HG02884 (cell line): Measurements from ENCODE around the gene CD274.
"Not testable (repeated sequence)": the region's sequence is repeated elsewhere in the genome, so short reads cannot be mapped to it uniquely, and the experiment has no call there.

Experiments used
- ATAC-seq: cut with Tn5 transposase; IDR thresholded peaks from one replicate; pipeline ENCODE4 v1.9.1; 2021; ENCODE audit warnings: mild to moderate bottlenecking, moderate library complexity; ENCODE audit not compliant: unreplicated experiment

The CD274 gene

DNA sequence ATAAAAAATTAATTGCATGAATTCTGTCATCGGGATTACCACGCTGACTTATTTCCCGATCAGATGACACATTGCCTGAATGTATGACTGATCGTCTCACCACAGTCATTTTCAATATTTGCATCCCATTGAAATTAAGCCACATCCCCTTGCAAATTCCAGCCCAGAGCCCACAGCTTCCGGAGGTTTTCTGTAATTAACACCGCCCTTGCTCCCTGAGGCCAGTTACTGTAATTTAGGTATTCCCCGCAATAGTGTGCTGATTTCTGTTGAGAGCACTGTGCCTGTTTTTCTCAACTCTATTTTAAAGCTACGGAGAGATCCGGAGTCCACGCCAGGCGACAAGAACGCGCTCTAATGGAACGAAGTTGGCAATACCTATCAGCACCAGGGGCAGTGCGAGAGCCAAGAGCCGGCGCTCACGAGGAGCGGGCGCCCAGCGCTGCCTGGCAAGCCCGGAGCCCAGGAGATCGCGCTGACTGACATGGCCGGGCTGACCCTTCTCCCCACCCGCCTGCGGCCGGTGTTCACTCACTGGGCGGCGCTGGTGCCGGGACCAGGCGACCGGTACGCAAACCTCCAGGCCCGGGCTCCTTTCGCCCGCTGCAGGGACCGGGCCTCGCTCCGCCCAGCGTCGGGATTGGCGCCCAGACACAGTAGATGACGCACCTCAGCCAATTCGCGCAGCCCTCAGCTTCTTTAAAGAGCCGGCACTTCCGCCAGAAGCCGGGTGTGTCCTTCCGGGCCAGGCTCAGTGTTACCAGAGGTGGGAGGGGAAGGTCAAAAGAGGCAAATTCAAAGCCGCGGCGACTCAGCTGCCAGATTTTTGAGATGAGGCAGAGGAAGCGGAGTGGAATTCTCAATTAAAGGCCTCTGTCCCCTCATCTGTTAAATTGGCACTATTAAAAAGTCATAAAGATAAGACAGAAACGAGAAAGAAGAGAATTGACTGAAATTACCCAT, 12.8 kb upstream of the CD274 start, which contains the start of gene PLGRKT:
Gene PLGRKT (minus strand): TSS at position 672 of the 963 bp plus-strand sequence. CDS start 5,948 bp downstream, outside the sequence.
- ATAC-seq, result peak; percentile 81

DNA sequence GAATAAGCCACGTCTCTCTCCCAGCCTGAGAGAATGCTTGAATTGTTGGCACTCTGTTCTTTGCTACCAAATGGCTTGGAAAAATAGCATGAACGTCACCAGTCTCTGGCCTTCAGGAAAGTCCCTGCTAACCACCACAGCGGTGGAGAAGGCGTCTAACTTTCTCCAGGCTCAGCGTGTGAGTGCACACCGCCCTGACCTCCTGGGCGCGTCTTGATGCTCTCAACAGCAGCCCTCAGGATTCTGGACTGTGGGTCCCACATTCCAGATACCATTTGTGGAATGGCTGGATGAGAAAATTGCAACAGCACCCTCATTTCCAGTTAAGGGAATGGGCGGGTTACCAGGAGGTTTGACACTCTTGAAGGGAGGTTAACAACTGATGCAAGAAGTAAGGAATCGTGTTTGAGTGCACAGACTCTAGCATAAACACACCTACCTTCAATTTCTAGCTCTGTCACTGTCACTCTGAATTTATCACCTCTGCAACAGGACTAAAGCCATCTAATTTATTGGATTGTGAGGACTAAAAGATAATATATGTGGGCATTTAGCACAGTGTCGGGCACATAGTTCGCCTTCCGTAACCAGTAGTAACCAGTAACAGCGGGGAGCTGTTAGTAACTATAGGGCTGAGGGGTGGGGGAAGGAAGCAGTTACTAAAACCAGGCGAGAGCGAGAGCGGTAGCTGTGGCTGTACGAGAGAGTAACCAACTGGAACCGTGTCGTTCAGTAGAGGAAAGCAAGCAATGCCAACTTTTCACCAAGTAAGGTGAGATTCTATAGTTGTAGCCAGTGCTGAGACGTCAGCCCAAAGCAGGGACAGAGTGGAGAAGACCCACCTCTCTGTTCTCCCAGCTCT, 11.8 kb upstream of the CD274 start:
- ATAC-seq, result peak; percentile 62

DNA sequence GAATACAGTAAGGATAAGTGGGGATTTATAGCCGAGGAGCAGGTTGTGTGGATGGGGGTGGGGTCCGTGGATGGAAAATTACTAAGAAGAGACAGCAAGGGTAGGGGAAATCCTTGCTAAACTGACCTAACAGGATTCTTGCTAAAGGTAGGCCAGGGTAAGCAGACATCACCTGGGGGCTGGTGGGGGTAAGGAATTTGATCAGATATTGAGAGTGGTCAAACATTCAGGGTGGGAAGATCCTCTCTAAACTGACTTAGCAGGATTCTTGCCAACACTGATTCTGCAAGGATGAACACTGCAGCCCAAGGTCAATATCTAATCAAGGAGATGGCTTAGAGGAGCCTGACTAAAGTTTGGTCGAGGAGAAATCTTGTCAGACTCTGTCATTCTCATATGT, 9.9 kb upstream of the CD274 start:
- ATAC-seq, result no peak

GRCh38 chr9:5441043-5441442, 9.3 kb upstream of the CD274 start:
- no peak for ATAC-seq

GRCh38 chr9:5442400-5443011, 7.8 kb upstream of the CD274 start:
- no peak for ATAC-seq

- ATAC-seq, result no peak
Measured at GRCh38 chr9:5443850-5444249, 6.5 kb upstream of the CD274 start.

DNA sequence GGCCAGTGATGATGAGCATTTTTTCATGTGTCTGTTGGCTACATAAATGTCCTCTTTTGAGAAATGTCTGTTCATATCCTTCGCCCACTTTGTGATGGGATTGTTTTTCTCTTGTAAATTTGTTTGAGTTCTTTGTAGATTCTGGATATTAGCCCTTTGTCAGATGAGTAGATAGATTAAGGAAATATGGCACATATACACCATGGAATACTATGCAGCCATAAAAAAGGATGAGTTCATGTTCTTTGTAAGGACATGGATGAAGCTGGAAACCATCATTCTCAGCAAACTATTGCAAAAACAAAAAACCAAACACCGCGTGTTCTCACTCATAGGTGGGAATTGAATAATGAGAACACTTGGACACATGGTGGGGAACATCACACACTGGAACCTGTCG, 5.2 kb upstream of the CD274 start:
- not testable (repeated sequence) for ATAC-seq

- no peak for ATAC-seq
Measured at GRCh38 chr9:5445886-5446285, 4.5 kb upstream of the CD274 start.

DNA sequence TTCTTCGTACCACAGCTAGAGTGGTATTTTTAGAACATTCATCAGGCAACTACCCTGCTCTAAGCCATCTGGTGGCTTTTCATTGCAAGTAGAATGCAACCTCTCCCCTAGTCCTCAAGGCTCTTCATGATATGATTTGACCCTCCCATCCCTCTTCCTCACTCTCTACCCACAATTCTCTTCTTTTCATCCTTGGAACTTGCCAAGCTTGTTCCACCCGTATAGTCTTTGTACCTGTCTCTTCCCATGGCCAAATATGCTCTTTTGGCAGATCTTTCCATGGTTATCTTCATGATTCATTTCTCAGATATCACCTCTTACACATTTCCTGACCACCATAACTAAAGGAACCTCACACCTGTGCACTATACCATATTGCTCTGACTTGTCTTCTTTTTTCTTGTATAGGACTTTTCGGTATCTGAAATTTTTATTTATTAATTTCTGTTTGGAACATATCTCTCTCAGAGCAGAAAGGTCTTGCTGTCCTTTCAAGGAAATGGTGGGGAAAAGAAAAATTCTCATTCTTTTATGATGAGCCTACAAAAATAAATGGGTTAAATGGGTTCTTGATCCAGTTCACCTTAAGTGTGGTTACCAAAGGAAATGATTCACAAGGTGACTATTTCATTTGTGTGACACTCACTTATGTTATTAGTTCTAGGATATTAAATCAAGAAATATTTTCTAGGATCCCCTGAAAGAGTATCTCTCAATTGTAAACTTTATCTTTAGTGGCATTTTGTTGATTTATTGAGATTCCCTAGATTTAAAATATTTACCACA, 3.7 kb upstream of the CD274 start:
- ATAC-seq, result no peak

DNA sequence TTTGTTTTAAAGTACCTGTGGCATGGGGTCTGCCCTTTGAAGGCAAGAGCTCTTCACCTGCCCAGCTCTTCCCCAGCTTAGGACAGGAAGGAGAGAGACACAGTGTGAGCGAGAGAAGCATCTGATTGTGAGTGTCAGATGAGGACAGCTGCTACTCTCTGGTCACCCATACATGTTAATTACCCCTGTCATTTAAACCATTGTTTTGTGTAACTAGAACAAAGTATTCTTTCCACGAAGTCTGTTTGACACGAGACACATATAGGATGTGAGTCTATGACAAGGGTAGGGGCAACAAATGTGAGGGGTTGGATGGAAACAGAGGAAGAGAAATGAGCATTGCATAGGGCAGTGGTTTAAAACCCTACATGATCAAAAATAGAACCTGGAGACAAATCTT, 3.0 kb upstream of the CD274 start:
- no peak for ATAC-seq

DNA sequence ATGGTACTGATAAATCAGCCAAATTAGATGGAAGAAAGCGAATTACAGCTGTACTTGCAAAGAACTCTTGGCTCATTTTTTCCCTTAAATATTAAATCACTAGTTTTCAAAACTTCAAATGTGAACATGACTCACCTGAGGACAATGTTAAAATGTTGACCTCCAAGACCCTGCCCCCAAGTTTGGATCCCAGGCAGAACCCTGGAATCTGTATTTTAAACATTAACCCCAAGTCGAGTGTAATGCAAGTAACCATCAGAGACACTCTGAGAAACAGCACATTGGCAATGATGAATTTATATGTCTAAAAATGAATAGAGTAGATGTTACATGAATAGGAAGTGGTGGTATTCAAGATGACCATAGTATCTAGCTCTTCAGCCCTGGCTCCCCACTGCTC, 2.3 kb upstream of the CD274 start:
- ATAC-seq, result no peak

GRCh38 chr9:5448461-5449435, 1.6 kb upstream of the CD274 start:
- ATAC-seq, result no peak

DNA sequence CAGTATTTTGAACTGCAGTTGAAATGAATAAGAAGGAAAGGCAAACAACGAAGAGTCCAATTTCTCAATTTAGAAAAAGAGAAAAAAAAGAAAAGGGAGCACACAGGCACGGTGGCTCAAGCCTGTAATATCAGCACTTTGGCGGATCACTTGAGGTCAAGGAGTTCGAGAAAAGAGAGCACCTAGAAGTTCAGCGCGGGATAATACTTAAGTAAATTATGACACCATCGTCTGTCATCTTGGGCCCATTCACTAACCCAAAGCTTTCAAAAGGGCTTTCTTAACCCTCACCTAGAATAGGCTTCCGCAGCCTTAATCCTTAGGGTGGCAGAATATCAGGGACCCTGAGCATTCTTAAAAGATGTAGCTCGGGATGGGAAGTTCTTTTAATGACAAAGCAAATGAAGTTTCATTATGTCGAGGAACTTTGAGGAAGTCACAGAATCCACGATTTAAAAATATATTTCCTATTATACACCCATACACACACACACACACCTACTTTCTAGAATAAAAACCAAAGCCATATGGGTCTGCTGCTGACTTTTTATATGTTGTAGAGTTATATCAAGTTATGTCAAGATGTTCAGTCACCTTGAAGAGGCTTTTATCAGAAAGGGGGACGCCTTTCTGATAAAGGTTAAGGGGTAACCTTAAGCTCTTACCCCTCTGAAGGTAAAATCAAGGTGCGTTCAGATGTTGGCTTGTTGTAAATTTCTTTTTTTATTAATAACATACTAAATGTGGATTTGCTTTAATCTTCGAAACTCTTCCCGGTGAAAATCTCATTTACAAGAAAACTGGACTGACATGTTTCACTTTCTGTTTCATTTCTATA, 602 bp upstream of the CD274 start:
- ATAC-seq, result no peak

DNA sequence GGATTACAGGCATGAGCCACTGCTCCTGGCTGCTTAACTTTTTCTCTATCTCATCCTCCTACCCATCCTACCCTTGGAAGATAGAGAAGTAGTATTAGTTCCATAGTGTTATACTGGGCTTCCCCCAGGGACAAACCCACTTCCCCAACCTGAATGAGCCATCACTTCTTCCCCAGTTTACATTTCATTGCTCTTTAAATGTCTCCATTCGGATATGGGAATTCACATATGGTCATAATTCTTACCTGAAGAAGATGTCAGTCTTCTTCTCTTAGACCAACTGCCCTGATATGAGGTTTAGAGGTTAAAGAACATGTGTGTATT, 1.9 kb downstream of the CD274 start:
- ATAC-seq, result no peak

DNA sequence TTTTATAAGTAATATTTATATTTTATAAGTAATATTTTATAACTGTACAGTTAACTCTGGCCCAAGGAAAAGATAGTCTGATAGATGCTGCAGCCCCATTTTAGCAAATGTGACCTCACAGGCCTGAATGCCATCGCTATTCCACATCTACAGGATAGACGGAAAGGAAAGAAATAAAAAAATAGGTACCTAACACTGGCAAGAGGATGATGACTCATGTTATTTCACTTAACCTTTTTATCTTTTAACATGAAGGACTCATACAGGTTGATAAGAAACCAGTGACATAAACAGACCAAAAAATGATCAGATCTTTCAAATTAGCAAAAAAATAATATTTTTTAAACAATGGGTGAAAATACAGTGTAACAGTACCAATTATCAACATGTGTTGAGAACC, 2.7 kb downstream of the CD274 start:
- no peak for ATAC-seq

GRCh38 chr9:5453673-5454072, 3.3 kb downstream of the CD274 start:
- ATAC-seq, result no peak

DNA sequence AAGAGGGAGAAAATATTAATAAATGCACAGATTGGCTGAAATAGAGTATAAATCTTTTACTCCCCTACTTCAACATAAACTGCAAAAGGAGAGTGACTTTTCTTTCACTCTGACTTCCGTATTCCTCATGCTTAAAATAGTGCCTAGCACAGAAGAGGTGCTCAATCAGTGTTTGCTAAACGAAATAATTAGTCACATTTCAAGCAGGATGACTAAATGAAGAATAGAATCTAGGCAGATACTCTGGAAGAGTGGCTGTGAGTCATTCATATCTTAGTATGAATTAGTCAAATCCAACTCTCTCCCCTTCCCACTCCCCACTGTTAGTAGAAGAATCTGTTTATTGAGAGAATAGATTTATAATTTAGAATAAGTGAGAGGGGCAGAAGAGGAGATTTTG, 4.8 kb downstream of the CD274 start:
- peak; percentile 38 for ATAC-seq

- ATAC-seq, result peak; percentile 54
Measured at GRCh38 chr9:5459289-5459829, 9.0 kb downstream of the CD274 start.
